ENCODE measurements around the gene NPW.

- TF ChIP-seq CTCF (conservative IDR thresholded peaks at IDR 0.05 in 1 of 2, IDR thresholded peaks at IDR 0.05 in 1 of 2; ENCODE audit: extremely low read depth in 1 of 2, insufficient read depth in 1 of 2, low read depth in 1 of 2, low read length in 2 of 2) (no peak), EZH2 (IDR thresholded peaks at IDR 0.05; ENCODE audit: borderline replicate concordance, low read length) (no peak)
Measured at GRCh38 chr16:2032285-2033056, 12.9 kb downstream of the NPW start.

All from mammary epithelial cell (primary cell).